ENCODE data around the gene ITPA. TPM values are rescaled to one million over a fixed set of nuclear protein-coding genes. Genes with fewer than 3 reads are reported as not detected.

ITPA gene
- total and polyA plus RNA-seq, 2 donors (not counting 3 experiments of a cell fraction or from before 2014, with no cell fraction given), result 43.2 to 65.0 TPM

DNA sequence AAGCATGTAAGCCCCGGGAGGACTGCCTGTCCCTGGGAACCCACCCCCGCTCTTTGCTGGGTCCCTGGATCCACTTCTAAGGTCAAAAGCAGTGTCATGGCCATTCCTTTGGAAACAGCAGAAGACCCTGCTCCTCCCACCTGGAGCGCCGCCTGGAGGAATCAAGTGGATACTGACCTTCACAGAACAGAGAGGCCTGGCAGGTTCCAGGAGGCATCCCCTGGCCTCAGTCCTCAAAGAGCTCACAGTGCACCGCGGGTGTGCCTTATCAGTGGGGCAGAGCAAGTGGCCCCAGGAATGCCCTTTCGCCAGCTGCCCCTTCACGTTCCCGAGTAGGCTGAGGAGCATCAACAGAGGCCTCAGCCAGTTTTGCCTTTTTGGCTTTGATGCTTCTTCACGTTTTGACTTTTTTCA is 40.8 kb downstream of the ITPA start:
- intact Hi-C loops (cut with micrococcal nuclease) (no loop called here), dilution Hi-C loops (cut with MboI; ENCODE audit: extremely low pct_ligation_motif_present, low sequenced_read_pairs) (no loop called here)
- FAIRE-seq (peak; percentile 43), DNase-seq (ENCODE audit: low read depth, low spot score) (peak; percentile 22)
- Histone ChIP-seq H3K27ac (ENCODE audit: insufficient read depth, low read depth, low read length) (no peak overlapping the region), H3K4me3 (replicated peaks in 1 of 3; ENCODE audit: insufficient read depth in 1 of 3, low read depth in 1 of 3, low read length in 3 of 3) (no peak overlapping the region), H3K9me3 (replicated peaks; ENCODE audit: control insufficient read depth, insufficient read depth, low read length) (no peaks in the 10 kb centered on the region), H3K36me3 (ENCODE audit: control insufficient read depth in 2 of 2, extremely low read depth in 1 of 2, insufficient read depth in 2 of 2, low read length in 2 of 2) (peaks cover 2 to 9% of the 10 kb centered on the region in 2 experiments), H3K4me1 (ENCODE audit: control insufficient read depth, extremely low read depth, insufficient read depth, low read length) (peaks cover 7% of the 10 kb centered on the region), H3K79me2 (ENCODE audit: control insufficient read depth, insufficient read depth, low read length) (no peaks in the 10 kb centered on the region), H3K9me1 (replicated peaks; ENCODE audit: control insufficient read depth, extremely low read depth, insufficient read depth, low read length) (no peaks in the 10 kb centered on the region), H3K27me3 (ENCODE audit: control insufficient read depth in 2 of 2, insufficient read depth in 2 of 2, low read length in 2 of 2) (peaks cover 0 to 11% of the 10 kb centered on the region in 2 experiments), H2AFZ (ENCODE audit: low read depth, low read length) (no peak overlapping the region), H3K4me2 (ENCODE audit: insufficient read depth, low read length) (no peak overlapping the region), H4K20me1 (replicated peaks; ENCODE audit: control insufficient read depth, extremely low read depth, insufficient read depth, low read length) (no peaks in the 10 kb centered on the region), H3K9ac (replicated peaks; ENCODE audit: extremely low read depth, insufficient read depth, low read length) (no peak overlapping the region)
- BruUV-seq (replicated peaks), result no TSS peak
- ChIA-PET POLR2A (no interaction called here), CTCF (interaction anchor here (0.7 to 5.2 kb wide), 10 partner anchors 8 to 197 kb away, joined by 3 to 26 read pairs (median 4); partner anchors contain the start of gene SLC4A11)
- no peak for TF ChIP-seq EZH2 (IDR thresholded peaks at IDR 0.05; ENCODE audit: borderline replicate concordance, low read depth, low read length, severe bottlenecking)
- no peak for TF ChIP-seq FOS (IDR thresholded peaks at IDR 0.05; ENCODE audit: borderline replicate concordance, insufficient read depth, low read length)
- TF ChIP-seq, protein P1, sequence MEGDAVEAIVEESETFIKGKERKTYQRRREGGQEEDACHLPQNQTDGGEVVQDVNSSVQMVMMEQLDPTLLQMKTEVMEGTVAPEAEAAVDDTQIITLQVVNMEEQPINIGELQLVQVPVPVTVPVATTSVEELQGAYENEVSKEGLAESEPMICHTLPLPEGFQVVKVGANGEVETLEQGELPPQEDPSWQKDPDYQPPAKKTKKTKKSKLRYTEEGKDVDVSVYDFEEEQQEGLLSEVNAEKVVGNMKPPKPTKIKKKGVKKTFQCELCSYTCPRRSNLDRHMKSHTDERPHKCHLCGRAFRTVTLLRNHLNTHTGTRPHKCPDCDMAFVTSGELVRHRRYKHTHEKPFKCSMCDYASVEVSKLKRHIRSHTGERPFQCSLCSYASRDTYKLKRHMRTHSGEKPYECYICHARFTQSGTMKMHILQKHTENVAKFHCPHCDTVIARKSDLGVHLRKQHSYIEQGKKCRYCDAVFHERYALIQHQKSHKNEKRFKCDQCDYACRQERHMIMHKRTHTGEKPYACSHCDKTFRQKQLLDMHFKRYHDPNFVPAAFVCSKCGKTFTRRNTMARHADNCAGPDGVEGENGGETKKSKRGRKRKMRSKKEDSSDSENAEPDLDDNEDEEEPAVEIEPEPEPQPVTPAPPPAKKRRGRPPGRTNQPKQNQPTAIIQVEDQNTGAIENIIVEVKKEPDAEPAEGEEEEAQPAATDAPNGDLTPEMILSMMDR (IDR thresholded peaks at IDR 0.05; ENCODE audit: extremely low read depth in 1 of 2, insufficient read depth in 1 of 2, low read depth in 1 of 2, low read length in 2 of 2), result peak; percentile 29 to 55
- no peak for TF ChIP-seq JUN (IDR thresholded peaks at IDR 0.05; ENCODE audit: borderline replicate concordance, insufficient read depth, insufficient read length, low read depth)
- TF ChIP-seq, protein P2, sequence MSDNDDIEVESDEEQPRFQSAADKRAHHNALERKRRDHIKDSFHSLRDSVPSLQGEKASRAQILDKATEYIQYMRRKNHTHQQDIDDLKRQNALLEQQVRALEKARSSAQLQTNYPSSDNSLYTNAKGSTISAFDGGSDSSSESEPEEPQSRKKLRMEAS (IDR thresholded peaks at IDR 0.05; ENCODE audit: insufficient read depth, insufficient read length), result no peak
